Adrenal gland (tissue), 5 donors: ENCODE measurements around the gene PCID2.

Source experiments
- CTCF ChIP-seq, 6 experiments: fragments of 450-650 bp in 4 of 6; fragments of 200-600 bp in 2 of 6; sonication (generic) in 1 of 6; IDR thresholded peaks; 1 replicate in 5 of 6; 2 replicates in 1 of 6; pipeline versions ENCODE4 v1.5.1 to v1.8.0; 2016 to 2021; ENCODE audit warnings: antibody characterized with exemption in 6 of 6, mild to moderate bottlenecking in 2 of 6, moderate library complexity in 1 of 6
- POLR2A ChIP-seq, 2 donors: fragments of 450-650 bp; IDR thresholded peaks; one replicate each; pipeline ENCODE4 v1.6.1; 2017; ENCODE audit warnings: antibody characterized with exemption in 2 of 2, mild to moderate bottlenecking in 2 of 2, moderate library complexity in 1 of 2
- donor health status: DM: no; HTN: no; CAD: no.

GRCh38 chr13:113157929-113158747 lies 50.3 kb downstream of the PCID2 start, which contains the start of gene PROZ:
- no peak for TF ChIP-seq CTCF (IDR thresholded peaks at IDR 0.05)
- no peak for TF ChIP-seq POLR2A (IDR thresholded peaks at IDR 0.05)
